Suprapubic skin (tissue), 4 donors: Measurements from ENCODE around the gene ALOXE3.
A peak's percentile ranks its signal among the peaks of the same experiment; 100 is the strongest.

Source experiments
- POLR2A ChIP-seq, 2 donors: fragments of 450-650 bp; IDR thresholded peaks; one replicate each; pipeline ENCODE4 v1.6.1; 2017; ENCODE audit warnings: antibody characterized with exemption in 2 of 2, mild to moderate bottlenecking in 2 of 2, moderate library complexity in 2 of 2
- POLR2AphosphoS5 ChIP-seq, 3 donors: sonication (generic); formaldehyde crosslinking; IDR thresholded peaks; one replicate each; pipeline ENCODE4 v1.6.1; 2017; ENCODE audit warnings: antibody characterized with exemption in 3 of 3
- TF ChIP-seq, protein P1 (sequence below), 2 donors: fragments of 200-600 bp in 1 of 2; fragments of 450-650 bp in 1 of 2; sonication (generic) in 1 of 2; IDR thresholded peaks; one replicate each; pipeline ENCODE4 v1.5.1; 2016 to 2019; ENCODE audit warnings: antibody characterized with exemption in 2 of 2, mild to moderate bottlenecking in 1 of 2, moderate library complexity in 1 of 2

DNA sequence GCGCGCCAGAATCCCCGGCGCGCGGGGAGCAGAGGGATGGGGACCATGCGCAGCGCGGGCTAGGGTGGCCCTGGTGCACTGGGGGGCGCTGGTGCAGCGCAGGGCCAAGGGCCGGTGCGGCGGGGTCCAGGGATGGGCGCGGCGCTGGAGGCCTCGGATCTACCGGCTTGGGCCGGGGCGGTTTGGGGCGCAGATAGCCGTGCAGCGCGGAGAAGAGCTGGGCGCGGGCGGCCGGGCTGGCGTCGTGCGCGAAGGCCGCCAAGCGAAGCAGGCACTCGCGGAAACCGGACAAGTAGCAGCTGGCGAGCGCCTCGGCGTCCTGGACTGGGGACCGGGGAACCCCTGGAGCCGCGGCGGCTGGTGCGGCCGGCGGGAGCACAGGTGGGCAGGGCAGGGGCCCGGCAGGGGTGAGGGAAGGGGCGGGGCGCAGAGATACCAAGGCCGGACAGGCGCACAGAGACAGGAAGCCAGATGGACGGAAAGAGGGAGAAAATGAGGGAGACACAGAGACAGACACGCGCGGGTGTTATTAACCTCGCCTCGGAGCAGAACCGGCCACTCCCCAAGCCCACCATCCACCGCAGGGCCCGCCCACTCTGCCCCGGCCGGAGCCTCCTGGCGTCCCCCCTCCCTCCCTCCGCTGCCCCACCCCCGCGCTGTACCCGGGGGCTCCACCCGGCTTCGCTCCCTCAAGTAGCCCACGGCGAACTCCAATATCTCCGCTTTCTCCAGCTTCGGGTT lies 3.5 kb upstream of the ALOXE3 start:
- TF ChIP-seq, protein P1, sequence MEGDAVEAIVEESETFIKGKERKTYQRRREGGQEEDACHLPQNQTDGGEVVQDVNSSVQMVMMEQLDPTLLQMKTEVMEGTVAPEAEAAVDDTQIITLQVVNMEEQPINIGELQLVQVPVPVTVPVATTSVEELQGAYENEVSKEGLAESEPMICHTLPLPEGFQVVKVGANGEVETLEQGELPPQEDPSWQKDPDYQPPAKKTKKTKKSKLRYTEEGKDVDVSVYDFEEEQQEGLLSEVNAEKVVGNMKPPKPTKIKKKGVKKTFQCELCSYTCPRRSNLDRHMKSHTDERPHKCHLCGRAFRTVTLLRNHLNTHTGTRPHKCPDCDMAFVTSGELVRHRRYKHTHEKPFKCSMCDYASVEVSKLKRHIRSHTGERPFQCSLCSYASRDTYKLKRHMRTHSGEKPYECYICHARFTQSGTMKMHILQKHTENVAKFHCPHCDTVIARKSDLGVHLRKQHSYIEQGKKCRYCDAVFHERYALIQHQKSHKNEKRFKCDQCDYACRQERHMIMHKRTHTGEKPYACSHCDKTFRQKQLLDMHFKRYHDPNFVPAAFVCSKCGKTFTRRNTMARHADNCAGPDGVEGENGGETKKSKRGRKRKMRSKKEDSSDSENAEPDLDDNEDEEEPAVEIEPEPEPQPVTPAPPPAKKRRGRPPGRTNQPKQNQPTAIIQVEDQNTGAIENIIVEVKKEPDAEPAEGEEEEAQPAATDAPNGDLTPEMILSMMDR (IDR thresholded peaks at IDR 0.05): peak; percentile 8 to 31
- TF ChIP-seq POLR2AphosphoS5 (IDR thresholded peaks at IDR 0.05) (no peak), POLR2A (IDR thresholded peaks at IDR 0.05) (no peak)
